DND-41 (cell line): ENCODE data around the gene SCAANT1.

Source experiments
- ATAC-seq: fragments of 200-7000 bp; cut with Tn5 transposase; 3 replicates; pipeline ENCODE4 v1.9.1; 2021; ENCODE audit warnings: low read depth; ENCODE audit not compliant: insufficient read depth
- DNase-seq: peaks from one replicate; pipeline ENCODE4 v3.0.0-alpha.2; 2020
- H2AFZ ChIP-seq: 2 replicates; pipeline ENCODE4 v1.6.0; 2012; ENCODE audit warnings: low read depth, low read length
- H3K27ac ChIP-seq: 2 replicates; pipeline ENCODE4 v1.5.1; 2012; ENCODE audit warnings: low read length, inconsistent platforms
- H3K27me3 ChIP-seq: fragments of 200-600 bp; sonication (generic); 2 replicates; pipeline ENCODE4 v1.6.0; 2012; ENCODE audit warnings: low read length, mild to moderate bottlenecking, inconsistent platforms; ENCODE audit not compliant: insufficient read depth, poor library complexity
- H3K36me3 ChIP-seq: 2 replicates; pipeline ENCODE4 v1.5.1; 2012; ENCODE audit warnings: low read length, inconsistent platforms; ENCODE audit not compliant: insufficient read depth
- H3K4me1 ChIP-seq: 2 replicates; pipeline ENCODE4 v1.5.1; 2012; ENCODE audit warnings: mild to moderate bottlenecking, low read length; ENCODE audit not compliant: insufficient read depth
- H3K4me2 ChIP-seq: 2 replicates; pipeline ENCODE4 v1.6.0; 2012; ENCODE audit warnings: mild to moderate bottlenecking, moderate library complexity, low read length, inconsistent platforms; ENCODE audit not compliant: insufficient read depth
- H3K4me3 ChIP-seq, 2 experiments: fragments of 200-600 bp in 1 of 2; shearing (Covaris generic) in 1 of 2; 2 replicates each; pipeline ENCODE4 v1.5.1; 2012 to 2016; ENCODE audit warnings: inconsistent platforms in 2 of 2, low read length in 2 of 2, mild to moderate bottlenecking in 2 of 2, low read depth in 1 of 2, moderate library complexity in 1 of 2
- H3K79me2 ChIP-seq: 2 replicates; pipeline ENCODE4 v1.6.0; 2012; ENCODE audit warnings: low read length, inconsistent platforms; ENCODE audit not compliant: insufficient read depth
- H3K9ac ChIP-seq: 2 replicates; pipeline ENCODE4 v1.6.0; 2012; ENCODE audit warnings: low read depth, mild to moderate bottlenecking, inconsistent platforms, low read length, moderate library complexity
- H3K9me3 ChIP-seq: 2 replicates; pipeline ENCODE4 v1.5.1; 2012; ENCODE audit warnings: low read length, moderate library complexity, mild to moderate bottlenecking, inconsistent platforms; ENCODE audit not compliant: insufficient read depth, severe bottlenecking
- H4K20me1 ChIP-seq: 2 replicates; pipeline ENCODE4 v1.6.0; 2012; ENCODE audit warnings: low read length; ENCODE audit not compliant: insufficient read depth
- EZH2 ChIP-seq: IDR thresholded peaks from 3 replicates; pipeline ENCODE4 v1.6.1; 2012; ENCODE audit warnings: borderline replicate concordance, low read depth, mild to moderate bottlenecking, moderate library complexity, low read length, inconsistent platforms; ENCODE audit not compliant: severe bottlenecking
- TF ChIP-seq, protein P1 (sequence below): IDR thresholded peaks from 2 replicates; pipeline ENCODE4 v1.5.1; 2012; ENCODE audit warnings: borderline replicate concordance, low read length, moderate library complexity, mild to moderate bottlenecking; ENCODE audit not compliant: poor library complexity, severe bottlenecking; ENCODE audit errors: extremely low read depth

The SCAANT1 gene

DNA sequence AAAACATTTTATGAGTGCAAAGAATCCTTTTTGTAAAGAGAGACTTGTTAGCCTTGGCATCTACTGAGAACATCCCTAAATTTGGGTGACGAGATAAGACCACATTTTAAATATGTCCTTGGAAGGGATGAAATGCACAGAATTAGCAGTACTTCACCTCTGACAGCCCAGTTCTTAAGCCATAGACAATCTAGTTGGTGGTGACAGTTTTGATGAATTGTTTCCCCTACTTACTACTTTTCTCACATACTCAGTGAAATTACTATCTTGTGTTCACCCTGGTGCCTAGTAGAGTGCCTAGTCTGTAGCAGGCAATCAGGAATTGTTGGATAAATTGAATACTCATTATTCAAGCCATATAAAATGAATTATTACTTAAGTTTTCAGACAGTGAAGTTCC is 3.4 kb downstream of the SCAANT1 start:
- H3K36me3 ChIP-seq = peaks cover 13% of the 10 kb centered on the region
- ATAC-seq (no peak), DNase-seq (no peak)
- peaks cover 32% of the 10 kb centered on the region for H3K79me2 ChIP-seq
- H3K4me3 ChIP-seq = no peak overlapping the region
- peaks cover 7% of the 10 kb centered on the region; the same call in 1 of the 2 replicates for H4K20me1 ChIP-seq
- H3K4me2 ChIP-seq = no peak overlapping the region
- H3K27me3 ChIP-seq = no peaks in the 10 kb centered on the region
- H3K9ac ChIP-seq = no peak overlapping the region
- peaks cover 31% of the 10 kb centered on the region for H3K4me1 ChIP-seq
- H2AFZ ChIP-seq = no peak overlapping the region
- no peak overlapping the region for H3K27ac ChIP-seq
- TF ChIP-seq, protein P1, sequence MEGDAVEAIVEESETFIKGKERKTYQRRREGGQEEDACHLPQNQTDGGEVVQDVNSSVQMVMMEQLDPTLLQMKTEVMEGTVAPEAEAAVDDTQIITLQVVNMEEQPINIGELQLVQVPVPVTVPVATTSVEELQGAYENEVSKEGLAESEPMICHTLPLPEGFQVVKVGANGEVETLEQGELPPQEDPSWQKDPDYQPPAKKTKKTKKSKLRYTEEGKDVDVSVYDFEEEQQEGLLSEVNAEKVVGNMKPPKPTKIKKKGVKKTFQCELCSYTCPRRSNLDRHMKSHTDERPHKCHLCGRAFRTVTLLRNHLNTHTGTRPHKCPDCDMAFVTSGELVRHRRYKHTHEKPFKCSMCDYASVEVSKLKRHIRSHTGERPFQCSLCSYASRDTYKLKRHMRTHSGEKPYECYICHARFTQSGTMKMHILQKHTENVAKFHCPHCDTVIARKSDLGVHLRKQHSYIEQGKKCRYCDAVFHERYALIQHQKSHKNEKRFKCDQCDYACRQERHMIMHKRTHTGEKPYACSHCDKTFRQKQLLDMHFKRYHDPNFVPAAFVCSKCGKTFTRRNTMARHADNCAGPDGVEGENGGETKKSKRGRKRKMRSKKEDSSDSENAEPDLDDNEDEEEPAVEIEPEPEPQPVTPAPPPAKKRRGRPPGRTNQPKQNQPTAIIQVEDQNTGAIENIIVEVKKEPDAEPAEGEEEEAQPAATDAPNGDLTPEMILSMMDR = no peak
- no peak for TF ChIP-seq EZH2
- H3K9me3 ChIP-seq = no peaks in the 10 kb centered on the region

DNA sequence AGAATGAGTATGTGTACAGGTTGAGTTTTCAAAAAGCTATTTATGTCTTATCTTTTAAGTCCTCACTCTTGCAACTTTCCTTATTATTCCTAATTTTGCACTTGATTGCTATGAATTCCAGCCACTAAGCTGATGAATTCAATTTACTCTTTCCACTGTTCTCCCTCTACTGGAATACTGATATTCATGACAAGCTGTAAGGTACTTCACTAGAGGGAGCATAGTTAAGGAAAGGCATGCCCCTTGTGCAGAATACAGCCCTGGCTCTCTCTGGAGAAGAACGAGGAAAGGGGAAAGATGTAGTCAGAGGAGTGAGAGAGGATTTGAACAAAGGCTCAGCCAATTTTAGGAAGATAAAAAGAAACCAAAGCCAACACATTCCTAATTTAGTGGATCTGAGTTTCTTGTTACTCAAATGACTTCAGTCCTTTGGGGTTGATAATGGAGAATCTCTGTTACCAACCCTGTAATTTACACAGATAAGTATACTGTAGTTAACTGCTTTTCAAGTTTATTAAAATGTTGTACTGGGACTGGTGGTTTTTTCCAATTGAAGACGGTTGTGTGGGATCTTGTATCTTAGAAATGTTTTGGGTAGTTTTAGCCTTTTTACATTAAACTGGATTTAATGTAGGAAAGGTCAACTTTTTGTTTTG is 4.0 kb downstream of the SCAANT1 start:
- Histone ChIP-seq H3K9me3 (no peaks in the 10 kb centered on the region), H4K20me1 (peaks cover 7% of the 10 kb centered on the region; the same call in 1 of the 2 replicates), H3K36me3 (peaks cover 15% of the 10 kb centered on the region), H2AFZ (no peak overlapping the region), H3K27me3 (no peaks in the 10 kb centered on the region), H3K27ac (no peak overlapping the region), H3K4me3 (no peak overlapping the region), H3K9ac (no peak overlapping the region), H3K79me2 (peaks cover 31% of the 10 kb centered on the region), H3K4me1 (peaks cover 26% of the 10 kb centered on the region), H3K4me2 (no peak overlapping the region)
- no peak for TF ChIP-seq EZH2
- TF ChIP-seq, protein P1 = no peak
- DNase-seq (no peak), ATAC-seq (no peak)

DNA sequence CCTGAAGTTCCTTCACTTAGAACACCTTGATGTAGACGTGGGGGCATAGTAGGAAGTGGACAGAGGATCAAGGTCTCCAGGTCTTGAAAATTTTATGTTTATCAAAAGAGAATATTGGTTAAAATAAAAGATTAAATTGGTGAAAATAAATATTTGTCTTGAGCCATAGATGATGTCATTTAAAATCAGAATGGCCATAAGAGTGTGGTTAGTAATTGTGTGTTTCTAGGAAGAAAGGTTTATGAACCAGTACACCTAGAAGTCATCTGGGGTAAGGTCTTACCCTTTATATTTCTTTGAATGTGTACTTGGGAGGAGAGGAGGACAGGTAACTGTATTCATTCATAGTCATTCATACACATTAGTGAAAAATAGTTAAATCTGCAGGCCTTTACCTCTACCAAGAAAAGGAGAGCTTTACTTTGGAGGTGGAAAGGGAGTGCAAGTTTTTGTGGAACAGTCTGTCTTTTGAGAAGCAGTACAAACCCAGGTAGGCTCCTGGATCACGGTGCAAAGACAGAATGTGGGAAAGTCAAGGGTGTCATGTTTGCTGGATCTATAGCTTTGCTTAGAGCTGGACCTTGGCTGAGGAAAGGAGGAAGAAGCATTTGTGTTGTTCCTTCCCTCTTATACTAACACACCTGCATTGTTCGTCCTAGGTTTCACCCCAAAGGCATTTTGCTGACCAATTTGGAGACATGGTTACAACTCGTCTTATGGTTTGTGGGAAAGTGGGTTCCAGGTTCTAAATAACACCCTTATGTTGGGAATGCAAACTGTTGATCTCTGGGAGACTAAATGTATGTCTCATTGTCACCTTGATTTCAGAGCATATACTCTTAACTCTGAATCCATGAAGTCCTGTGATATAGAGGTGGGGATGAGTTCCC is 6.2 kb downstream of the SCAANT1 start:
- Histone ChIP-seq H4K20me1 (peaks cover 17% of the 10 kb centered on the region), H3K4me3 (no peak overlapping the region), H3K9ac (no peak overlapping the region), H3K4me1 (peaks cover 13% of the 10 kb centered on the region), H3K4me2 (no peak overlapping the region), H2AFZ (no peak overlapping the region), H3K27me3 (no peaks in the 10 kb centered on the region), H3K9me3 (no peaks in the 10 kb centered on the region), H3K79me2 (peaks cover 40% of the 10 kb centered on the region), H3K27ac (no peak overlapping the region), H3K36me3 (peaks cover 23% of the 10 kb centered on the region)
- TF ChIP-seq EZH2 = no peak
- TF ChIP-seq, protein P1 = no peak
- ATAC-seq (no peak), DNase-seq (no peak)
